ENCODE measurements around the gene CDC42BPB.

CDC42BPB gene

GRCh38 chr14:102993523-102993922, 63.8 kb downstream of the CDC42BPB start:
- H3K9ac ChIP-seq, result no peak overlapping the region
- peaks cover 0 to 17% (median 5%) of the 10 kb centered on the region in 10 experiments; a peak in 10 of 20 replicates for H3K4me1 ChIP-seq
- H3K27ac ChIP-seq, result no peak overlapping the region
- H3K4me2 ChIP-seq, result no peak overlapping the region
- peaks cover 0 to 49% (median 9%) of the 10 kb centered on the region in 11 experiments; a peak in 12 of 22 replicates for H3K36me3 ChIP-seq
- no peak for TF ChIP-seq Cebpa-rat (IDR thresholded peaks at IDR 0.05)
- 0 out of 22 replicates have a peak, but pooled peaks cover 0 to 6% (median 0%) of the 10 kb centered on the region in 11 experiments for H4K20me1 ChIP-seq
- no peaks in the 10 kb centered on the region for H3K27me3 ChIP-seq
- peaks cover 7 to 16% (median 11%) of the 10 kb centered on the region in 11 experiments; a peak in 21 of 22 replicates for H3K9me3 ChIP-seq (replicated peaks in 1 of 11)
- H3K4me3 ChIP-seq, result no peak overlapping the region

- Histone ChIP-seq H3K4me3 (no peak overlapping the region), H3K4me1 (peaks cover 0 to 17% (median 5%) of the 10 kb centered on the region in 10 experiments; a peak in 8 of 20 replicates), H4K20me1 (0 out of 22 replicates have a peak, but pooled peaks cover 0 to 6% (median 0%) of the 10 kb centered on the region in 11 experiments), H3K36me3 (peaks cover 0 to 54% (median 19%) of the 10 kb centered on the region in 11 experiments; a peak in 15 of 22 replicates), H3K27me3 (no peaks in the 10 kb centered on the region), H3K4me2 (no peak overlapping the region), H3K27ac (no peak overlapping the region), H3K9ac (no peak overlapping the region), H3K9me3 (replicated peaks in 1 of 11) (peaks cover 27 to 37% (median 31%) of the 10 kb centered on the region in 11 experiments)
- no peak for TF ChIP-seq Cebpa-rat (IDR thresholded peaks at IDR 0.05)
Observed at GRCh38 chr14:102991376-102991775, 66.0 kb downstream of the CDC42BPB start.

GRCh38 chr14:102988054-102988453, 69.3 kb downstream of the CDC42BPB start:
- H3K36me3 ChIP-seq, result peaks cover 0 to 69% (median 19%) of the 10 kb centered on the region in 11 experiments; a peak in 15 of 22 replicates
- no peak overlapping the region for H3K9ac ChIP-seq
- no peak overlapping the region for H3K4me3 ChIP-seq
- H3K27ac ChIP-seq, result no peak overlapping the region
- peaks cover 0 to 8% (median 0%) of the 10 kb centered on the region in 10 experiments; a peak in 3 of 20 replicates for H3K4me1 ChIP-seq
- no peaks in the 10 kb centered on the region for H3K27me3 ChIP-seq
- no peak overlapping the region for H3K4me2 ChIP-seq
- TF ChIP-seq Cebpa-rat (IDR thresholded peaks at IDR 0.05), result no peak
- H4K20me1 ChIP-seq, result no peaks in the 10 kb centered on the region; a peak in 1 of 22 replicates
- H3K9me3 ChIP-seq (replicated peaks in 1 of 11), result peaks cover 27 to 37% (median 31%) of the 10 kb centered on the region in 11 experiments

- Histone ChIP-seq H3K4me3 (no peak overlapping the region), H3K9ac (no peak overlapping the region), H3K27ac (no peak overlapping the region), H4K20me1 (no peaks in the 10 kb centered on the region; a peak in 1 of 22 replicates), H3K36me3 (peaks cover 0 to 67% (median 19%) of the 10 kb centered on the region in 11 experiments; a peak in 15 of 22 replicates), H3K4me2 (no peak overlapping the region), H3K9me3 (replicated peaks in 1 of 11) (peaks cover 27 to 37% (median 31%) of the 10 kb centered on the region in 11 experiments), H3K27me3 (no peaks in the 10 kb centered on the region), H3K4me1 (peaks cover 0 to 8% (median 0%) of the 10 kb centered on the region in 10 experiments; a peak in 3 of 20 replicates)
- TF ChIP-seq Cebpa-rat (IDR thresholded peaks at IDR 0.05), result no peak
Observed at GRCh38 chr14:102986810-102987579, 70.4 kb downstream of the CDC42BPB start.

GRCh38 chr14:102985665-102986064, 71.7 kb downstream of the CDC42BPB start:
- H3K4me3 ChIP-seq, result no peak overlapping the region
- no peak overlapping the region for H3K4me2 ChIP-seq
- H3K27me3 ChIP-seq, result no peaks in the 10 kb centered on the region

GRCh38 chr14:102984336-102985102, 72.8 kb downstream of the CDC42BPB start:
- Histone ChIP-seq H3K4me2 (no peak overlapping the region), H3K9me3 (replicated peaks in 1 of 11) (peaks cover 27 to 31% (median 30%) of the 10 kb centered on the region in 11 experiments), H4K20me1 (no peaks in the 10 kb centered on the region; a peak in 1 of 22 replicates), H3K4me1 (peaks cover 0 to 8% (median 0%) of the 10 kb centered on the region in 10 experiments; a peak in 3 of 20 replicates), H3K27ac (no peak overlapping the region), H3K9ac (no peak overlapping the region; a peak in 1 of 22 replicates), H3K36me3 (peaks cover 13 to 75% (median 23%) of the 10 kb centered on the region in 11 experiments; a peak in 16 of 22 replicates), H3K4me3 (no peak overlapping the region), H3K27me3 (no peaks in the 10 kb centered on the region)
- TF ChIP-seq Cebpa-rat (IDR thresholded peaks at IDR 0.05), result no peak

More at GRCh38 chr14:102985665-102986064, 71.7 kb downstream of the CDC42BPB start:
- no peak overlapping the region for H3K9ac ChIP-seq
- H4K20me1 ChIP-seq, result no peaks in the 10 kb centered on the region; a peak in 1 of 22 replicates
- peaks cover 0 to 8% (median 0%) of the 10 kb centered on the region in 10 experiments; a peak in 3 of 20 replicates for H3K4me1 ChIP-seq
- peaks cover 27 to 37% (median 31%) of the 10 kb centered on the region in 11 experiments for H3K9me3 ChIP-seq (replicated peaks in 1 of 11)
- H3K27ac ChIP-seq, result no peak overlapping the region
- peaks cover 4 to 75% (median 19%) of the 10 kb centered on the region in 11 experiments; a peak in 16 of 22 replicates for H3K36me3 ChIP-seq
- TF ChIP-seq Cebpa-rat (IDR thresholded peaks at IDR 0.05), result no peak

- H3K9me3 ChIP-seq (replicated peaks in 1 of 11), result peaks cover 16 to 22% (median 20%) of the 10 kb centered on the region in 11 experiments
- no peaks in the 10 kb centered on the region; a peak in 1 of 22 replicates for H4K20me1 ChIP-seq
- no peak overlapping the region for H3K27ac ChIP-seq
- H3K4me1 ChIP-seq, result peaks cover 0 to 8% (median 0%) of the 10 kb centered on the region in 10 experiments; a peak in 3 of 20 replicates
- no peak overlapping the region for H3K4me3 ChIP-seq
- no peaks in the 10 kb centered on the region for H3K27me3 ChIP-seq
- no peak for TF ChIP-seq Cebpa-rat (IDR thresholded peaks at IDR 0.05)
- H3K36me3 ChIP-seq, result peaks cover 13 to 75% (median 20%) of the 10 kb centered on the region in 11 experiments; a peak in 16 of 22 replicates
- no peak overlapping the region for H3K4me2 ChIP-seq
- no peak overlapping the region for H3K9ac ChIP-seq
Observed at GRCh38 chr14:102983496-102983895, 73.9 kb downstream of the CDC42BPB start.

GRCh38 chr14:102982852-102983470, 74.4 kb downstream of the CDC42BPB start:
- H3K9me3 ChIP-seq (replicated peaks in 1 of 11), result peaks cover 11 to 17% (median 15%) of the 10 kb centered on the region in 11 experiments
- H3K4me3 ChIP-seq, result no peak overlapping the region
- H3K4me1 ChIP-seq, result peaks cover 0 to 11% (median 3%) of the 10 kb centered on the region in 10 experiments; a peak in 10 of 20 replicates
- H3K4me2 ChIP-seq, result no peak overlapping the region
- TF ChIP-seq Cebpa-rat (IDR thresholded peaks at IDR 0.05), result no peak
- H3K27me3 ChIP-seq, result no peaks in the 10 kb centered on the region
- no peak overlapping the region for H3K27ac ChIP-seq
- no peak overlapping the region for H3K9ac ChIP-seq
- peaks cover 8 to 75% (median 19%) of the 10 kb centered on the region in 11 experiments; a peak in 14 of 22 replicates for H3K36me3 ChIP-seq
- H4K20me1 ChIP-seq, result no peaks in the 10 kb centered on the region; a peak in 1 of 22 replicates
